Urinary bladder (tissue), 2 donors: Measurements from ENCODE around the gene RPA1. TPM values are rescaled to one million over a fixed set of nuclear protein-coding genes. Genes with fewer than 3 reads are reported as not detected.

ENCODE experiments used
- polyA plus RNA-seq: library from polyadenylated mRNA; stranded (reverse); fragments of 200-250 nt; gene quantifications from one replicate; pipeline ENCODE4 v1.2.3, GENCODE V29; 2013
- total RNA-seq: library from RNA; depleted of rRNA; stranded (reverse); fragments of >200 nt; gene quantifications from one replicate; pipeline ENCODE4 v1.2.3, GENCODE V29; 2014
- donor health status: healthy.

RPA1 gene
- total and polyA plus RNA-seq, 2 donors, result 23.9 to 46.3 TPM

Other genes starting within 250 kb of the RPA1 start
- 6.8 TPM for gene SLC43A2, start 201.2 kb upstream of the RPA1 start, total RNA-seq
- gene SLC43A2, start 201.2 kb upstream of the RPA1 start, polyA plus RNA-seq, result 19.6 TPM
- gene SCARF1, start 184.3 kb upstream of the RPA1 start, total RNA-seq, result 10.7 TPM
- 9.3 TPM for gene SCARF1, start 184.3 kb upstream of the RPA1 start, polyA plus RNA-seq
- gene RILP, start 180.1 kb upstream of the RPA1 start, total RNA-seq, result 6.5 TPM
- gene RILP, start 180.1 kb upstream of the RPA1 start, polyA plus RNA-seq, result 16.1 TPM
- gene PRPF8, start 145.1 kb upstream of the RPA1 start, total RNA-seq, result 107 TPM
- gene PRPF8, start 145.1 kb upstream of the RPA1 start, polyA plus RNA-seq, result 125 TPM
- 3.8 TPM for gene TLCD2, start 119.6 kb upstream of the RPA1 start, total RNA-seq
- 4.6 TPM for gene TLCD2, start 119.6 kb upstream of the RPA1 start, polyA plus RNA-seq
- 11.8 TPM for gene WDR81, start 105.3 kb upstream of the RPA1 start, total RNA-seq
- gene WDR81, start 105.3 kb upstream of the RPA1 start, polyA plus RNA-seq, result 37.7 TPM
- gene SERPINF2, start 87.1 kb upstream of the RPA1 start, total RNA-seq, result 0.37 TPM
- 21.3 TPM for gene SERPINF2, start 87.1 kb upstream of the RPA1 start, polyA plus RNA-seq
- 303 TPM for gene SERPINF1, start 67.9 kb upstream of the RPA1 start, total RNA-seq
- 701 TPM for gene SERPINF1, start 67.9 kb upstream of the RPA1 start, polyA plus RNA-seq
- 14.1 TPM for gene SMYD4, start 103 bp upstream of the RPA1 start, total RNA-seq
- gene SMYD4, start 103 bp upstream of the RPA1 start, polyA plus RNA-seq, result 12.8 TPM
- 1.3 TPM for gene RTN4RL1, start 195.3 kb downstream of the RPA1 start, total RNA-seq
- 4.5 TPM for gene RTN4RL1, start 195.3 kb downstream of the RPA1 start, polyA plus RNA-seq
- 17.4 TPM for gene DPH1, start 200.1 kb downstream of the RPA1 start, total RNA-seq
- 36.5 TPM for gene DPH1, start 200.1 kb downstream of the RPA1 start, polyA plus RNA-seq
- gene OVCA2, start 212.0 kb downstream of the RPA1 start, total RNA-seq, result 9.5 TPM
- gene OVCA2, start 212.0 kb downstream of the RPA1 start, polyA plus RNA-seq, result 40.1 TPM
- gene HIC1, start 225.1 kb downstream of the RPA1 start, total RNA-seq, result 31.4 TPM
- 19.2 TPM for gene HIC1, start 225.1 kb downstream of the RPA1 start, polyA plus RNA-seq